ENCODE results near the gene VWA8.

DNA sequence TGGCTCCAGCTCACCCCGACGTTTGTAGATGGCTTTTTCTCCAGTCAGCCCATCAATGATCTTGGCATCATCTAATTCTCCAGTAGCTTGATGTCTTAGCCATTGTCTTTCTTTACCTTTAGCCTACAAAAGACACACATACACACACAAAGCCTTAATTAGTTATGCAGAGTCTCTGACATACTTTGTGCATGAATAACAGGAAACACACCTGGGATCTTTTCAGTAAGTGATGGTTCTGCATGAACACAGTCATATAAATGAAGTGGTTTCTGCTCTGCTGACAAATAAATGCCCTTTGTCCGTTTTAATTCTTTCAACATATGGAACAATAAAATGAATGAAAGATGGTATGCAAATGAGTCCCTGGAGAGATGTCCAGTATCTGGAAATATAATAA lies 370.3 kb downstream of the VWA8 start:
- TF ChIP-seq, protein P1, sequence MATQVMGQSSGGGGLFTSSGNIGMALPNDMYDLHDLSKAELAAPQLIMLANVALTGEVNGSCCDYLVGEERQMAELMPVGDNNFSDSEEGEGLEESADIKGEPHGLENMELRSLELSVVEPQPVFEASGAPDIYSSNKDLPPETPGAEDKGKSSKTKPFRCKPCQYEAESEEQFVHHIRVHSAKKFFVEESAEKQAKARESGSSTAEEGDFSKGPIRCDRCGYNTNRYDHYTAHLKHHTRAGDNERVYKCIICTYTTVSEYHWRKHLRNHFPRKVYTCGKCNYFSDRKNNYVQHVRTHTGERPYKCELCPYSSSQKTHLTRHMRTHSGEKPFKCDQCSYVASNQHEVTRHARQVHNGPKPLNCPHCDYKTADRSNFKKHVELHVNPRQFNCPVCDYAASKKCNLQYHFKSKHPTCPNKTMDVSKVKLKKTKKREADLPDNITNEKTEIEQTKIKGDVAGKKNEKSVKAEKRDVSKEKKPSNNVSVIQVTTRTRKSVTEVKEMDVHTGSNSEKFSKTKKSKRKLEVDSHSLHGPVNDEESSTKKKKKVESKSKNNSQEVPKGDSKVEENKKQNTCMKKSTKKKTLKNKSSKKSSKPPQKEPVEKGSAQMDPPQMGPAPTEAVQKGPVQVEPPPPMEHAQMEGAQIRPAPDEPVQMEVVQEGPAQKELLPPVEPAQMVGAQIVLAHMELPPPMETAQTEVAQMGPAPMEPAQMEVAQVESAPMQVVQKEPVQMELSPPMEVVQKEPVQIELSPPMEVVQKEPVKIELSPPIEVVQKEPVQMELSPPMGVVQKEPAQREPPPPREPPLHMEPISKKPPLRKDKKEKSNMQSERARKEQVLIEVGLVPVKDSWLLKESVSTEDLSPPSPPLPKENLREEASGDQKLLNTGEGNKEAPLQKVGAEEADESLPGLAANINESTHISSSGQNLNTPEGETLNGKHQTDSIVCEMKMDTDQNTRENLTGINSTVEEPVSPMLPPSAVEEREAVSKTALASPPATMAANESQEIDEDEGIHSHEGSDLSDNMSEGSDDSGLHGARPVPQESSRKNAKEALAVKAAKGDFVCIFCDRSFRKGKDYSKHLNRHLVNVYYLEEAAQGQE (IDR thresholded peaks at IDR 0.05) = no peak
- TF ChIP-seq YY1 (IDR thresholded peaks at IDR 0.05) = no peak
- no peak for TF ChIP-seq JUND (IDR thresholded peaks at IDR 0.05)
- no peak for TF ChIP-seq RAD21 (IDR thresholded peaks at IDR 0.05)
- no peak for TF ChIP-seq CTCF (IDR thresholded peaks at IDR 0.05; ENCODE audit: low read depth, low read length, missing input control)
- no peak for TF ChIP-seq ATF3 (IDR thresholded peaks at IDR 0.05)
- no peak for TF ChIP-seq HNF4A (conservative IDR thresholded peaks at IDR 0.05)
- TF ChIP-seq, protein P2, sequence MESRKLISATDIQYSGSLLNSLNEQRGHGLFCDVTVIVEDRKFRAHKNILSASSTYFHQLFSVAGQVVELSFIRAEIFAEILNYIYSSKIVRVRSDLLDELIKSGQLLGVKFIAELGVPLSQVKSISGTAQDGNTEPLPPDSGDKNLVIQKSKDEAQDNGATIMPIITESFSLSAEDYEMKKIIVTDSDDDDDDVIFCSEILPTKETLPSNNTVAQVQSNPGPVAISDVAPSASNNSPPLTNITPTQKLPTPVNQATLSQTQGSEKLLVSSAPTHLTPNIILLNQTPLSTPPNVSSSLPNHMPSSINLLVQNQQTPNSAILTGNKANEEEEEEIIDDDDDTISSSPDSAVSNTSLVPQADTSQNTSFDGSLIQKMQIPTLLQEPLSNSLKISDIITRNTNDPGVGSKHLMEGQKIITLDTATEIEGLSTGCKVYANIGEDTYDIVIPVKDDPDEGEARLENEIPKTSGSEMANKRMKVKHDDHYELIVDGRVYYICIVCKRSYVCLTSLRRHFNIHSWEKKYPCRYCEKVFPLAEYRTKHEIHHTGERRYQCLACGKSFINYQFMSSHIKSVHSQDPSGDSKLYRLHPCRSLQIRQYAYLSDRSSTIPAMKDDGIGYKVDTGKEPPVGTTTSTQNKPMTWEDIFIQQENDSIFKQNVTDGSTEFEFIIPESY (IDR thresholded peaks at IDR 0.05) = no peak
- TF ChIP-seq GABPA (IDR thresholded peaks at IDR 0.05 in 1 of 2, conservative IDR thresholded peaks at IDR 0.05 in 1 of 2) = no peak
- TF ChIP-seq SP1 (IDR thresholded peaks at IDR 0.05) = no peak
- TF ChIP-seq EGR1 (IDR thresholded peaks at IDR 0.05; ENCODE audit: low read depth in 2 of 2) = no peak
- TF ChIP-seq, protein P3, sequence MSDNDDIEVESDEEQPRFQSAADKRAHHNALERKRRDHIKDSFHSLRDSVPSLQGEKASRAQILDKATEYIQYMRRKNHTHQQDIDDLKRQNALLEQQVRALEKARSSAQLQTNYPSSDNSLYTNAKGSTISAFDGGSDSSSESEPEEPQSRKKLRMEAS (IDR thresholded peaks at IDR 0.05) = no peak
